ENCODE data around the gene MBNL3.

The MBNL3 gene

GRCh38 chrX:132414404-132414803 lies 74.4 kb downstream of the MBNL3 start:
- no peak for DNase-seq (ENCODE audit: low spot score)

GRCh38 chrX:132413459-132413858 lies 75.4 kb downstream of the MBNL3 start:
- no peak for DNase-seq (ENCODE audit: low spot score)

- DNase-seq (ENCODE audit: low spot score): no peak
Observed at GRCh38 chrX:132412208-132412607, 76.6 kb downstream of the MBNL3 start.

- no peak for DNase-seq (ENCODE audit: low spot score)
Observed at GRCh38 chrX:132411310-132411977, 77.4 kb downstream of the MBNL3 start.

GRCh38 chrX:132409780-132410556 lies 78.9 kb downstream of the MBNL3 start:
- no peak for DNase-seq (ENCODE audit: low spot score)

- DNase-seq (ENCODE audit: low spot score): no peak
Observed at GRCh38 chrX:132407691-132408090, 81.1 kb downstream of the MBNL3 start.

- no peak for DNase-seq (ENCODE audit: low spot score)
Observed at GRCh38 chrX:132406106-132406505, 82.7 kb downstream of the MBNL3 start.

GRCh38 chrX:132404266-132404665 lies 84.6 kb downstream of the MBNL3 start:
- no peak for DNase-seq (ENCODE audit: low spot score)

- DNase-seq (ENCODE audit: low spot score): no peak
Observed at GRCh38 chrX:132401935-132402334, 86.9 kb downstream of the MBNL3 start.

- no peak for DNase-seq (ENCODE audit: low spot score)
Observed at GRCh38 chrX:132400706-132401105, 88.1 kb downstream of the MBNL3 start.

- no peak for DNase-seq (ENCODE audit: low spot score)
Observed at GRCh38 chrX:132395645-132396044, 93.2 kb downstream of the MBNL3 start.

- no peak for DNase-seq (ENCODE audit: low spot score)
Observed at GRCh38 chrX:132395026-132395425, 93.8 kb downstream of the MBNL3 start.

- DNase-seq (ENCODE audit: low spot score): no peak
Observed at GRCh38 chrX:132394591-132394990, 94.2 kb downstream of the MBNL3 start.

- no peak for DNase-seq (ENCODE audit: low spot score)
Observed at GRCh38 chrX:132393992-132394391, 94.8 kb downstream of the MBNL3 start.

- no peak for DNase-seq (ENCODE audit: low spot score)
Observed at GRCh38 chrX:132393485-132393884, 95.4 kb downstream of the MBNL3 start.

- DNase-seq (ENCODE audit: low spot score): no peak
Observed at GRCh38 chrX:132393085-132393484, 95.8 kb downstream of the MBNL3 start.

GRCh38 chrX:132390792-132391191 lies 98.0 kb downstream of the MBNL3 start:
- no peak for DNase-seq (ENCODE audit: low spot score)

GRCh38 chrX:132389480-132389879 lies 99.4 kb downstream of the MBNL3 start:
- DNase-seq (ENCODE audit: low spot score): no peak

- DNase-seq (ENCODE audit: low spot score): no peak
Observed at GRCh38 chrX:132388371-132388770, 100.5 kb downstream of the MBNL3 start.

GRCh38 chrX:132384301-132384700 lies 104.5 kb downstream of the MBNL3 start:
- DNase-seq (ENCODE audit: low spot score): no peak

GRCh38 chrX:132382068-132382467 lies 106.8 kb downstream of the MBNL3 start:
- DNase-seq (ENCODE audit: low spot score): no peak

- DNase-seq (ENCODE audit: low spot score): no peak
Observed at GRCh38 chrX:132378281-132378680, 110.6 kb downstream of the MBNL3 start.

GRCh38 chrX:132375941-132376340 lies 112.9 kb downstream of the MBNL3 start:
- DNase-seq (ENCODE audit: low spot score): no peak

- DNase-seq (ENCODE audit: low spot score): no peak
Observed at GRCh38 chrX:132373610-132374009, 115.2 kb downstream of the MBNL3 start.

All from COLO829 (cell line).